Measurements from ENCODE around the gene SF3B1.

- TF ChIP-seq POLR2A (IDR thresholded peaks at IDR 0.05) (no peak), CTCF (IDR thresholded peaks at IDR 0.05) (no peak)
Measured at GRCh38 chr2:197372592-197372991, 62.2 kb downstream of the SF3B1 start.

All from prostate gland (tissue), 2 donors.